OCI-LY3 (cell line): ENCODE measurements around the gene GRAMD4.

Experiments used
- CTCF ChIP-seq: fragments of 200-600, 300-600 bp; sonication (generic); IDR thresholded peaks from 2 replicates; pipeline ENCODE4 v1.5.1; 2014; ENCODE audit warnings: antibody characterized with exemption, low read length, low read depth
- EZH2phosphoT487 ChIP-seq: fragments of 200-600 bp; shearing (Covaris generic); IDR thresholded peaks from 2 replicates; pipeline ENCODE4 v1.6.1; 2018; ENCODE audit warnings: antibody characterized with exemption, mixed run types, low read depth

DNA sequence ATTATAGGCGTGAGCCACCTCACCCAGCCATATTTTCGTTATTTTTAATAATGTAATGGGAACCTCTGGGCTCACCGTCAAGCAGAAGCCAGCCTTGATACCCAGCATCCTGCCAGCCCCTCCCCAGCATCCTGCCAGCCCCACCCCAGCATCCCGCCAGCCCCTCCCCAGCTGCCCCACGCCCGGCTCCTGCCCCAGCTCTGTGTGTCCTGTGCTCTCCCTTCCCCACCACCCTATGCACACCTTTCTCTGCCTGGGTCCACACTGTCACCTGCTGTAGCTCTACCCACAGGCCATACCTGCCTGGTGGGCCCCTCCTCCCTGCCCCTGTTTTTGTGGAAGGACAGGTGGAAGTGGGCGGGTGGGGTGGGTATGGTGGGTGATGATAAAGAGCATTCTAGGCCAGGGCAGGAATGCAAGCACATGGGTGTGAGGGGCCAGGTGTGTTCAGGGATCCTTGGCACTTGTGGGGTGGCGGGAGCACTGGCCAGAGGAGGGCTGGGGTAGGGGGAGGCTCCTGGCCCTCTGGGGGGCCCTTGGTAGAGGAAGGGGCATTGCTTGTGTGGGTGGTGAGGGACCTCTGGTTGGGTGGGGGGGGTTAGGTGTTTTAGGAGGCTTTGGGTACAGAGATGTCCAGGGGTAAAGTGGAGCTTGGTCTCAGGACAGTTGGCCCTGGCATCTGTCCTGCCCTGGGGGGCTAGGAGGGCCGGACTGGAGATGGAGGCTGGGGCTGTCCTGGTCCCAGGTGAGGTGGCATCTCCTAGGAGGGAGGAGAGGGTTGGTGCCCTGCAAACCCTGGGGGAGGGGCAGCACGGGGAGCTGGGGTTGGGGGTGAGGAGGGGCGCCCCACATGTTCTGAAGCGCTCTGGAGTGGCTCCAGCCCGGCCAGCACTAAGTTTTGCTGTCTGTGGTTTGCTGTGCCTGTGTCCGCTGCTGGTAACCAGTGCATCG is 25.9 kb upstream of the GRAMD4 start:
- TF ChIP-seq CTCF (no peak), EZH2phosphoT487 (no peak)
